IMR-90 (cell line): ENCODE results near the gene TPMT. TPM values are rescaled to one million over a fixed set of nuclear protein-coding genes. Genes with fewer than 3 reads are reported as not detected.

Source experiments
- ATAC-seq: fragments of 200-7000 bp; cut with Tn5 transposase; 2 replicates; pipeline ENCODE4 v1.9.1; 2020; ENCODE audit warnings: low read depth, mild to moderate bottlenecking, moderate library complexity
- BruUV-seq: library from RNA; stranded (reverse); fragments of 400-500 nt; replicated peaks from 2 replicates; lab custom pipeline; 2021; lab: Mats Ljungman, UMichigan
- CTCF ChIA-PET: fragments of 300-600 bp; formaldehyde crosslinking; extraction: SDS; loops from one replicate; lab custom pipeline; 2021; ENCODE audit warnings: antibody characterized with exemption; lab: Yijun Ruan, JAX
- POLR2A ChIA-PET: fragments of 300-600 bp; sonication (Branson Sonifier 250); formaldehyde crosslinking; loops from one replicate; lab custom pipeline; 2022; ENCODE audit warnings: antibody characterized with exemption; ENCODE audit not compliant: unreplicated experiment; lab: Charles Lee
- DNase-seq: peaks from one replicate; pipeline ENCODE4 v3.0.0; 2013
- H2AFZ ChIP-seq: replicated peaks from 2 replicates; pipeline ENCODE3; 2013; ENCODE audit warnings: low read length, mild to moderate bottlenecking; ENCODE audit not compliant: poor library complexity
- H2AK5ac ChIP-seq: 2 replicates; pipeline ENCODE4 v1.6.1; 2013; ENCODE audit warnings: low read depth, low read length, inconsistent platforms
- H2AK9ac ChIP-seq: replicated peaks from 2 replicates; pipeline ENCODE3; 2013; ENCODE audit warnings: mild to moderate bottlenecking, low read depth, low read length, moderate library complexity; ENCODE audit not compliant: poor library complexity
- H2BK120ac ChIP-seq: 2 replicates; pipeline ENCODE4 v1.6.1; 2013; ENCODE audit warnings: low read depth, low read length, inconsistent platforms
- H2BK15ac ChIP-seq: 3 replicates; pipeline ENCODE4 v1.6.1; 2013; ENCODE audit warnings: low read depth, low read length, inconsistent platforms
- H2BK20ac ChIP-seq: 2 replicates; pipeline ENCODE4 v1.6.1; 2013; ENCODE audit warnings: low read depth, mild to moderate bottlenecking, inconsistent platforms, low read length, moderate library complexity
- H2BK5ac ChIP-seq: 2 replicates; pipeline ENCODE4 v1.6.1; 2013; ENCODE audit warnings: mild to moderate bottlenecking, low read depth, low read length, inconsistent platforms; ENCODE audit not compliant: poor library complexity, severe bottlenecking
- H3K14ac ChIP-seq: replicated peaks from 2 replicates; pipeline ENCODE4 v1.6.1; 2013; ENCODE audit warnings: low read depth, low read length, inconsistent platforms
- H3K18ac ChIP-seq: 2 replicates; pipeline ENCODE4 v1.6.1; 2013; ENCODE audit warnings: low read depth, low read length, control low read depth
- H3K23ac ChIP-seq: 2 replicates; pipeline ENCODE4 v1.6.1; 2013; ENCODE audit warnings: low read depth, low read length, inconsistent platforms
- H3K27ac ChIP-seq: 2 replicates; pipeline ENCODE4 v1.5.1; 2013; ENCODE audit warnings: mild to moderate bottlenecking, control low read depth, low read length; ENCODE audit not compliant: insufficient read depth
- H3K27me3 ChIP-seq: 2 replicates; pipeline ENCODE4 v1.6.1; 2013; ENCODE audit warnings: low read length; ENCODE audit not compliant: control insufficient read depth, insufficient read depth
- H3K36me3 ChIP-seq: 2 replicates; pipeline ENCODE4 v1.6.1; 2013; ENCODE audit warnings: low read length, mixed read lengths; ENCODE audit not compliant: control insufficient read depth, insufficient read depth
- H3K4ac ChIP-seq: 2 replicates; pipeline ENCODE4 v1.6.1; 2013; ENCODE audit warnings: low read depth, low read length, inconsistent platforms
- H3K4me1 ChIP-seq: 2 replicates; pipeline ENCODE4 v1.6.1; 2013; ENCODE audit warnings: low read length, mixed read lengths; ENCODE audit not compliant: control insufficient read depth, insufficient read depth
- H3K4me2 ChIP-seq: 2 replicates; pipeline ENCODE4 v1.6.1; 2013; ENCODE audit warnings: low read depth, mild to moderate bottlenecking, control low read depth, low read length, moderate library complexity
- H3K4me3 ChIP-seq: 2 replicates; pipeline ENCODE4 v1.5.1; 2013; ENCODE audit warnings: low read depth, mild to moderate bottlenecking, control low read depth, low read length, moderate library complexity; ENCODE audit not compliant: insufficient read depth
- H3K56ac ChIP-seq: 2 replicates; pipeline ENCODE4 v1.6.1; 2013; ENCODE audit warnings: low read length, inconsistent platforms; ENCODE audit not compliant: insufficient read depth; ENCODE audit errors: extremely low read depth
- H3K79me1 ChIP-seq, 2 experiments: 2 replicates each; pipeline ENCODE4 v1.6.1; 2013; ENCODE audit warnings: low read length in 2 of 2, inconsistent platforms in 1 of 2, low read depth in 1 of 2
- H3K9ac ChIP-seq: 2 replicates; pipeline ENCODE4 v1.6.1; 2013; ENCODE audit warnings: low read depth, low read length, control low read depth
- H3K9me1 ChIP-seq: 2 replicates; pipeline ENCODE4 v1.6.1; 2013; ENCODE audit warnings: low read length, inconsistent platforms; ENCODE audit not compliant: insufficient read depth
- H3K9me3 ChIP-seq: 2 replicates; pipeline ENCODE4 v1.6.1; 2013; ENCODE audit warnings: low read length; ENCODE audit not compliant: control insufficient read depth, insufficient read depth
- H4K20me1 ChIP-seq: 2 replicates; pipeline ENCODE4 v1.6.1; 2013; ENCODE audit warnings: low read length, inconsistent platforms; ENCODE audit not compliant: insufficient read depth
- H4K5ac ChIP-seq: 2 replicates; pipeline ENCODE4 v1.6.1; 2013; ENCODE audit warnings: mild to moderate bottlenecking, low read depth, low read length, control low read depth
- H4K8ac ChIP-seq, 2 experiments: 2 replicates each; pipeline ENCODE4 v1.6.1; 2013; ENCODE audit warnings: low read depth in 2 of 2, low read length in 2 of 2, control low read depth in 1 of 2, inconsistent platforms in 1 of 2
- H4K91ac ChIP-seq: 2 replicates; pipeline ENCODE4 v1.6.1; 2013; ENCODE audit warnings: low read depth, low read length, inconsistent platforms; ENCODE audit not compliant: insufficient read depth
- BHLHE40 ChIP-seq: fragments of 150-350 bp; IDR thresholded peaks from 2 replicates; pipeline ENCODE4 v1.6.1; 2016; ENCODE audit warnings: mild to moderate bottlenecking, low read depth, low read length
- CEBPB ChIP-seq: IDR thresholded peaks from 2 replicates; pipeline ENCODE4 v1.6.1; 2012; ENCODE audit warnings: low read depth, low read length, improper control_type of control experiment
- CHD1 ChIP-seq: IDR thresholded peaks from 2 replicates; pipeline ENCODE4 v1.6.1; 2012; ENCODE audit warnings: low read depth, low read length, improper control_type of control experiment
- CTCF ChIP-seq: conservative IDR thresholded peaks from 2 replicates; pipeline ENCODE4 v1.5.1; 2012; ENCODE audit warnings: mild to moderate bottlenecking, low read depth, low read length, improper control_type of control experiment
- ELK1 ChIP-seq: fragments of 150-350 bp; IDR thresholded peaks from 2 replicates; pipeline ENCODE4 v1.6.1; 2016; ENCODE audit warnings: low read depth, mild to moderate bottlenecking, low read length, moderate library complexity, borderline replicate concordance
- FOS ChIP-seq: fragments of 150-350 bp; IDR thresholded peaks from 2 replicates; pipeline ENCODE4 v1.6.1; 2016; ENCODE audit warnings: low read depth, low read length
- MAFK ChIP-seq: IDR thresholded peaks from 2 replicates; pipeline ENCODE4 v1.6.1; 2012; ENCODE audit warnings: low read depth, low read length, improper control_type of control experiment
- MAZ ChIP-seq: IDR thresholded peaks from 2 replicates; pipeline ENCODE4 v1.6.1; 2012; ENCODE audit warnings: low read depth, mild to moderate bottlenecking, low read length, improper control_type of control experiment, moderate library complexity, borderline replicate concordance
- RAD21 ChIP-seq: IDR thresholded peaks from 2 replicates; pipeline ENCODE4 v1.6.1; 2012; ENCODE audit warnings: low read length, improper control_type of control experiment
- RCOR1 ChIP-seq: IDR thresholded peaks from 2 replicates; pipeline ENCODE4 v1.6.1; 2012; ENCODE audit warnings: mild to moderate bottlenecking, low read length, improper control_type of control experiment; ENCODE audit not compliant: insufficient replicate concordance
- RFX5 ChIP-seq: IDR thresholded peaks from 2 replicates; pipeline ENCODE4 v1.8.0; 2012; ENCODE audit warnings: low read depth, mild to moderate bottlenecking, low read length, moderate library complexity
- SMC3 ChIP-seq: fragments of 150-350 bp; IDR thresholded peaks from 2 replicates; pipeline ENCODE4 v1.6.1; 2016; ENCODE audit warnings: low read depth, mild to moderate bottlenecking, antibody characterized with exemption, low read length, moderate library complexity
- USF2 ChIP-seq: fragments of 150-350 bp; IDR thresholded peaks from 2 replicates; pipeline ENCODE4 v1.6.1; 2017; ENCODE audit warnings: mild to moderate bottlenecking, antibody characterized with exemption, low read length, low read depth
- WGBS, 2 experiments: methylation state at CpG; one replicate each; pipeline versions ENCODE4 v1.1.5 to v1.1.7; 2013; ENCODE audit warnings: missing lambda C conversion rate in 2 of 2; ENCODE audit not compliant: insufficient read length in 1 of 2; ENCODE audit errors: extremely low coverage in 2 of 2; 5-methylcytosine and 5-hydroxymethylcytosine counted together
- dilution Hi-C: fragments of 300-500 bp; cut with HindIII; formaldehyde crosslinking; loops from one replicate; pipeline ENCODE4 v1.14.3; 2018; ENCODE audit warnings: low sequenced_read_pairs; ENCODE audit not compliant: unreplicated experiment
- in situ Hi-C: fragments of 300-500 bp; cut with MboI; formaldehyde crosslinking; loops from 3 replicates; pipeline ENCODE4 v1.14.3; 2019; ENCODE audit warnings: low sequenced_read_pairs, inconsistent platforms, mixed read lengths
- intact Hi-C: fragments of 100-400 bp; cut with micrococcal nuclease; formaldehyde crosslinking; loops from 2 replicates; pipeline ENCODE4 v1.10.0; 2022
- polyA plus RNA-seq, 3 experiments: library from polyadenylated mRNA; depleted of rRNA; stranded (reverse); fragments of >200 nt; gene quantifications; 2 replicates each; pipeline ENCODE4 v1.2.3, GENCODE V29; 2012; ENCODE audit warnings: low replicate concordance in 1 of 3
- total RNA-seq: library from RNA; depleted of rRNA; stranded (reverse); fragments of >200 nt; gene quantifications from 2 replicates; pipeline ENCODE4 v1.2.3, GENCODE V29; 2012

TPMT gene
- total and polyA plus RNA-seq, 2 of the 4 experiments (the other 2 are of a cell fraction) = 10.8 to 14.1 TPM

GRCh38 chr6:18081025-18081668 lies 73.7 kb downstream of the TPMT start:
- ChIA-PET POLR2A (no interaction called here), CTCF (no interaction called here)
- Histone ChIP-seq H3K4me1 (peaks cover 3% of the 10 kb centered on the region), H3K9me3 (no peaks in the 10 kb centered on the region), H2AFZ (no peak overlapping the region), H3K36me3 (no peaks in the 10 kb centered on the region), H3K23ac (no peak overlapping the region), H2BK20ac (no peak overlapping the region), H4K91ac (no peak overlapping the region), H2BK5ac (no peak overlapping the region), H4K5ac (no peak overlapping the region), H3K9ac (no peak overlapping the region), H3K4ac (no peak overlapping the region), H3K4me3 (no peak overlapping the region), H3K9me1 (no peaks in the 10 kb centered on the region), H4K8ac (no peak overlapping the region), H2BK120ac (no peak overlapping the region), H4K20me1 (no peaks in the 10 kb centered on the region), H2AK5ac (no peak overlapping the region), H3K56ac (no peak overlapping the region), H3K79me1 (no peaks in the 10 kb centered on the region), H3K27ac (no peak overlapping the region), H3K27me3 (peaks cover 1% of the 10 kb centered on the region; the same call in 1 of the 2 replicates), H3K18ac (no peak overlapping the region), H2BK15ac (no peak overlapping the region), H3K4me2 (no peak overlapping the region), H2AK9ac (no peak overlapping the region), H3K14ac (no peak overlapping the region)
- intact Hi-C loops (no loop called here), dilution Hi-C loops (no loop called here), in situ Hi-C loops (no loop called here)
- DNase-seq (peak; percentile 4), ATAC-seq (no peak)
- BruUV-seq = no TSS peak
- TF ChIP-seq RAD21 (no peak), RCOR1 (no peak), ELK1 (no peak), CTCF (no peak), SMC3 (no peak), RFX5 (no peak), USF2 (no peak), MAZ (no peak), FOS (no peak), CHD1 (no peak), BHLHE40 (no peak), MAFK (no peak), CEBPB (no peak)
- WGBS, 2 experiments = 63% methylated on average over 2 of the region's 11 CpGs; no CpG with 5 or more reads in 1 of the 2 experiments
